Prostate gland (tissue), 2 donors: ENCODE data around the gene DEAF1. TPM values are rescaled to one million over a fixed set of nuclear protein-coding genes. Genes with fewer than 3 reads are reported as not detected.

ENCODE experiments used
- DNase-seq: peaks from one replicate; pipeline ENCODE4 v3.0.0-alpha.2; 2019; ENCODE audit warnings: low spot score
- H3K27ac ChIP-seq, 2 donors: fragments of 200-600 bp; sonication (generic); 2 replicates each; pipeline ENCODE4 v1.5.1; 2017 to 2019
- H3K27me3 ChIP-seq: fragments of 200-600 bp; sonication (generic); replicated peaks from 2 replicates; pipeline ENCODE4 v1.5.1; 2019; ENCODE audit not compliant: insufficient read depth
- H3K36me3 ChIP-seq, 2 donors: fragments of 200-600 bp; sonication (generic); 1 replicate in 1 of 2; 2 replicates in 1 of 2; pipeline versions ENCODE4 v1.5.1 to v1.8.1; 2017 to 2019
- H3K4me1 ChIP-seq: fragments of 200-600 bp; sonication (generic); replicated peaks from 2 replicates; pipeline ENCODE4 v1.5.1; 2019
- H3K4me3 ChIP-seq, 2 donors: fragments of 200-600 bp; sonication (generic); 2 replicates each; pipeline ENCODE4 v1.5.1; 2017 to 2019
- H3K9me3 ChIP-seq: fragments of 200-600 bp; sonication (generic); 2 replicates; pipeline ENCODE4 v1.5.1; 2017
- POLR2A ChIP-seq: fragments of 450-650 bp; IDR thresholded peaks from one replicate; pipeline ENCODE4 v1.6.1; 2016; ENCODE audit warnings: antibody characterized with exemption, mild to moderate bottlenecking
- POLR2AphosphoS5 ChIP-seq: sonication (generic); formaldehyde crosslinking; IDR thresholded peaks from one replicate; pipeline ENCODE4 v1.6.1; 2017; ENCODE audit warnings: antibody characterized with exemption
- WGBS: methylation state at CpG from one replicate; pipeline ENCODE4 v1.1.5; 2018; 5-methylcytosine and 5-hydroxymethylcytosine counted together
- intact Hi-C: fragments of 100-400 bp; cut with DNase I; formaldehyde crosslinking; loops from one replicate; pipeline ENCODE4 v1.14.2; 2022
- total RNA-seq, 2 donors: library from RNA; depleted of rRNA; stranded (reverse); fragments of >200 nt; gene quantifications; one replicate each; pipeline ENCODE4 v1.1.0, GENCODE V29; 2016
- TF ChIP-seq, protein P1 (sequence below), 4 experiments: fragments of 200-600 bp in 2 of 4; fragments of 450-650 bp in 2 of 4; sonication (generic) in 2 of 4; IDR thresholded peaks; 1 replicate in 3 of 4; 2 replicates in 1 of 4; pipeline ENCODE4 v1.5.1; 2016 to 2019; ENCODE audit warnings: antibody characterized with exemption in 4 of 4, mild to moderate bottlenecking in 2 of 4, moderate library complexity in 2 of 4

Gene DEAF1
- total RNA-seq, 2 donors from 2014 or later, result 53.5 to 102 TPM

DNA sequence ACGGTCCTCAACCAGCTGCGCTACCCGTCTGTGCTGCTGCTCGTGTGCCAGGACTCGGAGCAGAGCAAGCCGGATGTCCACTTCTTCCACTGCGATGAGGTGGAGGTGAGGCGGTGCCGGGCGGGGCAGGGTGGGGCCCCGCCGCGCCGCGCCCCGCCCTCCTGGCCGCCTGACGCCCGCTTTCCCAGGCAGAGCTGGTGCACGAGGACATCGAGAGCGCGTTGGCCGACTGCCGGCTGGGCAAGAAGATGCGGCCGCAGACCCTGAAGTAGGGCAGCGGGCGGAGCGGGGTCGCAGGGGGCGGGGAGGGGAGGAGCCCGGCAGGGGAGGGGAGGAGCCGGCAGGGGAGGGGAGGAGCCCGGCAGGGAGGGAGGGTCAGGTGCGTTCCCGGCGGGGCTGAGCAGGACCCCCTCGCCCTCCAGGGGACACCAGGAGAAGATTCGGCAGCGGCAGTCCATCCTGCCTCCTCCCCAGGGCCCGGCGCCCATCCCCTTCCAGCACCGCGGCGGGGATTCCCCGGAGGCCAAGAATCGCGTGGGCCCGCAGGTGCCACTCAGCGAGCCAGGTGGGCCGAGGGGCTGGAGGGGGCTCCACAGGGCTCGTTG lies 25.7 kb upstream of the DEAF1 start:
- DNase-seq, result no peak
- TF ChIP-seq, protein P1, sequence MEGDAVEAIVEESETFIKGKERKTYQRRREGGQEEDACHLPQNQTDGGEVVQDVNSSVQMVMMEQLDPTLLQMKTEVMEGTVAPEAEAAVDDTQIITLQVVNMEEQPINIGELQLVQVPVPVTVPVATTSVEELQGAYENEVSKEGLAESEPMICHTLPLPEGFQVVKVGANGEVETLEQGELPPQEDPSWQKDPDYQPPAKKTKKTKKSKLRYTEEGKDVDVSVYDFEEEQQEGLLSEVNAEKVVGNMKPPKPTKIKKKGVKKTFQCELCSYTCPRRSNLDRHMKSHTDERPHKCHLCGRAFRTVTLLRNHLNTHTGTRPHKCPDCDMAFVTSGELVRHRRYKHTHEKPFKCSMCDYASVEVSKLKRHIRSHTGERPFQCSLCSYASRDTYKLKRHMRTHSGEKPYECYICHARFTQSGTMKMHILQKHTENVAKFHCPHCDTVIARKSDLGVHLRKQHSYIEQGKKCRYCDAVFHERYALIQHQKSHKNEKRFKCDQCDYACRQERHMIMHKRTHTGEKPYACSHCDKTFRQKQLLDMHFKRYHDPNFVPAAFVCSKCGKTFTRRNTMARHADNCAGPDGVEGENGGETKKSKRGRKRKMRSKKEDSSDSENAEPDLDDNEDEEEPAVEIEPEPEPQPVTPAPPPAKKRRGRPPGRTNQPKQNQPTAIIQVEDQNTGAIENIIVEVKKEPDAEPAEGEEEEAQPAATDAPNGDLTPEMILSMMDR (IDR thresholded peaks at IDR 0.05), result no peak
- TF ChIP-seq POLR2AphosphoS5 (no peak), POLR2A (no peak)
- Histone ChIP-seq H3K4me1 (peaks cover 6% of the 10 kb centered on the region), H3K4me3 (no peak overlapping the region), H3K27ac (no peak overlapping the region), H3K9me3 (no peaks in the 10 kb centered on the region), H3K27me3 (no peaks in the 10 kb centered on the region), H3K36me3 (no peaks in the 10 kb centered on the region)
- 43% methylated on average over 26 of the region's 53 CpGs for whole genome bisulfite sequencing
- intact Hi-C loops, result no loop called here

DNA sequence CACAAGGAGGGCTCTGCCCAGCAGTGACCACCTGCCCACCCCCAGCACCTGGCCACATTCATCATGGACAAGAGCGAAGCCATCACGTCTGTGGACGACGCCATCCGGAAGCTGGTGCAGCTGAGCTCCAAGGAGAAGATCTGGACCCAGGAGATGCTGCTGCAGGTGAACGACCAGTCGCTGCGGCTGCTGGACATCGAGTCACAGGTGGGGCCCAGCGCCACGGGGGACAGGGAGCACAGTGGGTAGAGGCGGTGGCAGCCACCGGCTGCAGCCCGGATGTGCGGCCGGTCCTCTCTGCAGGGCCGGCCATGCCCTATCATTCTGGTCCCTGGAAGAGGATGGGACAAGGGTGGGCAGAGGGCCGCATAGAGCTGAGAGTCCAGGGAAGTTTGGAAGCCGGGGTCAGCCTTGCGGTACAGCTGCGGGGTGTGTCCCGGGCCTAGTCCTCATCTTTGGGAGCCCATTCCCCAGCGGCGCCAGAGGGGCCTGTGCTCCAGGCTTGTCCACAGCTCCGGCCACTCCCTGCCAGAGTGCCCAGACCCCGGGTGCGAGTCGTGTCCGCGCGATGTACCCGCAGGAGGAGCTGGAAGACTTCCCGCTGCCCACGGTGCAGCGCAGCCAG lies 25.1 kb upstream of the DEAF1 start:
- Histone ChIP-seq H3K9me3 (no peaks in the 10 kb centered on the region), H3K36me3 (no peaks in the 10 kb centered on the region), H3K4me3 (no peak overlapping the region), H3K27me3 (no peaks in the 10 kb centered on the region), H3K4me1 (no peaks in the 10 kb centered on the region), H3K27ac (no peak overlapping the region)
- intact Hi-C loops, result no loop called here
- no peak for DNase-seq
- 93% methylated on average over 20 of the region's 35 CpGs for WGBS
- no peak for TF ChIP-seq POLR2A
- TF ChIP-seq, protein P1 (IDR thresholded peaks at IDR 0.05), result no peak

- 76% methylated on average over 34 of the region's 34 CpGs for WGBS
- H3K27ac ChIP-seq, result no peak overlapping the region
- no peaks in the 10 kb centered on the region for H3K9me3 ChIP-seq
- no peaks in the 10 kb centered on the region for H3K36me3 ChIP-seq
- H3K27me3 ChIP-seq, result no peaks in the 10 kb centered on the region
- no peak for TF ChIP-seq POLR2A
- TF ChIP-seq POLR2AphosphoS5, result no peak
- TF ChIP-seq, protein P1 (IDR thresholded peaks at IDR 0.05), result no peak
- intact Hi-C loops, result no loop called here
- DNase-seq, result no peak
- no peaks in the 10 kb centered on the region for H3K4me1 ChIP-seq
- no peak overlapping the region for H3K4me3 ChIP-seq
Measured at GRCh38 chr11:719214-720016, 24.4 kb upstream of the DEAF1 start.

GRCh38 chr11:714436-714835 lies 19.4 kb upstream of the DEAF1 start:
- intact Hi-C loops, result no loop called here
- peaks cover 1% of the 10 kb centered on the region for H3K4me1 ChIP-seq
- H3K9me3 ChIP-seq, result no peaks in the 10 kb centered on the region
- no peak overlapping the region for H3K27ac ChIP-seq
- H3K36me3 ChIP-seq, result no peaks in the 10 kb centered on the region
- H3K4me3 ChIP-seq, result no peak overlapping the region
- whole genome bisulfite sequencing, result 98% methylated on average over 6 of the region's 6 CpGs
- DNase-seq, result no peak
- TF ChIP-seq, protein P1 (IDR thresholded peaks at IDR 0.05), result no peak
- no peak for TF ChIP-seq POLR2AphosphoS5
- TF ChIP-seq POLR2A, result no peak
- no peaks in the 10 kb centered on the region for H3K27me3 ChIP-seq
